Sigmoid colon (tissue), 4 donors: Measurements from ENCODE around the gene E2F2.

Experiments
- CTCF ChIP-seq, 4 experiments: fragments of 450-650 bp in 3 of 4; fragments of 200-600 bp in 1 of 4; IDR thresholded peaks; one replicate each; pipeline ENCODE4 v1.5.1; 2016 to 2019; ENCODE audit warnings: antibody characterized with exemption in 4 of 4, mild to moderate bottlenecking in 3 of 4, moderate library complexity in 2 of 4
- POLR2A ChIP-seq, 2 donors: fragments of 450-650 bp; IDR thresholded peaks; one replicate each; pipeline ENCODE4 v1.6.1; 2016; ENCODE audit warnings: antibody characterized with exemption in 2 of 2, mild to moderate bottlenecking in 2 of 2, moderate library complexity in 2 of 2
- POLR2AphosphoS5 ChIP-seq, 4 donors: sonication (generic); formaldehyde crosslinking; IDR thresholded peaks; one replicate each; pipeline ENCODE4 v1.6.1; 2017; ENCODE audit warnings: antibody characterized with exemption in 4 of 4

- TF ChIP-seq CTCF (IDR thresholded peaks at IDR 0.05) (no peak), POLR2AphosphoS5 (IDR thresholded peaks at IDR 0.05) (no peak), POLR2A (IDR thresholded peaks at IDR 0.05) (no peak)
Measured at GRCh38 chr1:23558872-23559135, 27.8 kb upstream of the E2F2 start.
